Spleen (tissue), 11 donors: Measurements from ENCODE around the gene EXOSC9. TPM values are rescaled to one million over a fixed set of nuclear protein-coding genes. Genes with fewer than 3 reads are reported as not detected.

Experiments
- DNase-seq: peaks from one replicate; pipeline ENCODE4 v3.0.0-alpha.2; 2020
- H3K27ac ChIP-seq, 8 donors: fragments of 200-600 bp; sonication (generic) in 7 of 8; 1 replicate in 4 of 8; 2 replicates in 4 of 8; pipeline versions ENCODE4 v1.5.0 to v1.8.0; 2016 to 2021; ENCODE audit warnings: inconsistent platforms in 4 of 8, mild to moderate bottlenecking in 4 of 8, moderate library complexity in 1 of 8
- H3K27me3 ChIP-seq, 7 donors: fragments of 200-600 bp; sonication (generic) in 6 of 7; replicated peaks in 1 of 7; 1 replicate in 4 of 7; 2 replicates in 3 of 7; pipeline versions ENCODE4 v1.5.0 to v1.8.0; 2016 to 2021; ENCODE audit warnings: inconsistent platforms in 3 of 7, mild to moderate bottlenecking in 1 of 7
- H3K36me3 ChIP-seq, 6 donors: fragments of 200-600 bp; sonication (generic) in 5 of 6; 1 replicate in 4 of 6; 2 replicates in 2 of 6; pipeline versions ENCODE4 v1.5.0 to v1.8.0; 2016 to 2021; ENCODE audit warnings: inconsistent platforms in 2 of 6
- H3K4me1 ChIP-seq, 6 donors: fragments of 200-600 bp; sonication (generic) in 5 of 6; 1 replicate in 3 of 6; 2 replicates in 3 of 6; pipeline versions ENCODE4 v1.5.0 to v1.8.0; 2016 to 2021; ENCODE audit warnings: inconsistent platforms in 3 of 6
- H3K4me3 ChIP-seq, 8 donors: fragments of 200-600 bp; sonication (generic) in 7 of 8; 1 replicate in 4 of 8; 2 replicates in 4 of 8; pipeline versions ENCODE4 v1.5.0 to v1.8.0; 2016 to 2021; ENCODE audit warnings: inconsistent platforms in 4 of 8, mild to moderate bottlenecking in 4 of 8, moderate library complexity in 2 of 8
- H3K9me3 ChIP-seq, 8 donors: fragments of 200-600 bp; sonication (generic) in 7 of 8; 1 replicate in 4 of 8; 2 replicates in 4 of 8; pipeline versions ENCODE4 v1.5.0 to v1.8.0; 2016 to 2021; ENCODE audit warnings: inconsistent platforms in 4 of 8
- CTCF ChIP-seq, 11 experiments: fragments of 200-600 bp in 7 of 11; fragments of 450-650 bp in 4 of 11; sonication (generic) in 4 of 11; IDR thresholded peaks in 8 of 11; conservative IDR thresholded peaks in 3 of 11; 1 replicate in 7 of 11; 2 replicates in 4 of 11; pipeline versions ENCODE4 v1.4.0 to v1.8.0; 2016 to 2021; ENCODE audit warnings: antibody characterized with exemption in 11 of 11, inconsistent platforms in 4 of 11, mild to moderate bottlenecking in 1 of 11
- POLR2A ChIP-seq, 3 donors: fragments of 450-650 bp; IDR thresholded peaks; one replicate each; pipeline ENCODE4 v1.5.1; 2017; ENCODE audit warnings: antibody characterized with exemption in 3 of 3, mild to moderate bottlenecking in 1 of 3
- POLR2AphosphoS5 ChIP-seq, 3 donors: sonication (generic); formaldehyde crosslinking; IDR thresholded peaks; one replicate each; pipeline ENCODE4 v1.5.1; 2017; ENCODE audit warnings: antibody characterized with exemption in 3 of 3
- WGBS, 5 donors: extraction: QIAGEN DNeasy Blood & Tissue Kit in 3 of 5; methylation state at CpG; one replicate each; pipeline versions ENCODE4 v1.1.5 to v1.1.7; 2013 to 2018; 5-methylcytosine and 5-hydroxymethylcytosine counted together
- intact Hi-C: fragments of 100-400 bp; cut with DNase I; formaldehyde crosslinking; loops from one replicate; pipeline ENCODE4 v1.15.0; 2023; ENCODE audit warnings: low total_unique reads
- polyA plus RNA-seq, 3 donors: library from polyadenylated mRNA; stranded (reverse); fragments of 200-250 nt; gene quantifications; one replicate each; pipeline ENCODE4 v1.2.1, GENCODE V29; 2013
- total RNA-seq, 7 donors: library from RNA; depleted of rRNA in 3 of 7; stranded (reverse); fragments of >200 nt in 3 of 7; fragmentation: NEBNext Ultra II Directional in 4 of 7; extraction: Animal tissue kit (Norgen Biotek cat#: 25700) in 4 of 7; gene quantifications; one replicate each; pipeline versions ENCODE4 v1.1.0 to v1.2.1, GENCODE V29; 2016 to 2021
- donor health status: healthy with polysubstance abuse.
- donor health status: DM: no; HTN: no; CAD: no; lungs with moderate emphysema.
- donor health status: DM: no; HTN: no; CAD: no.
- donor health status: Bipolar disorder and iron deficiency.
- donor health status: healthy.
- donor health status: DM: no; HTN: no; CAD: no.
- donor health status: DM: yes; HTN: yes; CAD: no.

EXOSC9 gene
- total and polyA plus RNA-seq, 10 donors = 20.6 to 41.5 (median 24.2) TPM

GRCh38 chr4:121784401-121784800 lies 16.7 kb upstream of the EXOSC9 start:
- Histone ChIP-seq H3K9me3 (peaks cover 0 to 12% (median 6%) of the 10 kb centered on the region in 8 donors), H3K27ac (peak overlapping the region in 1 of 8 donors; percentile 14), H3K36me3 (no peaks in the 10 kb centered on the region), H3K4me1 (no peaks in the 10 kb centered on the region), H3K4me3 (no peak overlapping the region), H3K27me3 (peaks cover 0 to 23% (median 0%) of the 10 kb centered on the region in 7 donors)
- DNase-seq = no peak
- 41 to 95% (median 80%) methylated on average over 1 of the region's 1 CpG for WGBS, 5 donors
- intact Hi-C loops = no loop called here
- TF ChIP-seq CTCF (IDR thresholded peaks at IDR 0.05 in 8 of 11, conservative IDR thresholded peaks at IDR 0.05 in 3 of 11) (no peak), POLR2AphosphoS5 (IDR thresholded peaks at IDR 0.05) (no peak), POLR2A (IDR thresholded peaks at IDR 0.05) (no peak)

- no peak for TF ChIP-seq POLR2A (IDR thresholded peaks at IDR 0.05)
- no peak for TF ChIP-seq POLR2AphosphoS5 (IDR thresholded peaks at IDR 0.05)
- no peak for TF ChIP-seq CTCF (IDR thresholded peaks at IDR 0.05 in 8 of 11, conservative IDR thresholded peaks at IDR 0.05 in 3 of 11)
- Histone ChIP-seq H3K27me3 (peaks cover 0 to 23% (median 0%) of the 10 kb centered on the region in 7 donors), H3K27ac (peak overlapping the region in 1 of 8 donors; percentile 17), H3K4me1 (no peaks in the 10 kb centered on the region), H3K9me3 (peaks cover 0 to 12% (median 6%) of the 10 kb centered on the region in 8 donors), H3K36me3 (no peaks in the 10 kb centered on the region), H3K4me3 (no peak overlapping the region)
- intact Hi-C loops = no loop called here
- 55 to 92% (median 67%) methylated on average over 2 of the region's 2 CpGs for WGBS, 5 donors
- DNase-seq = no peak
Observed at GRCh38 chr4:121784975-121785374, 16.1 kb upstream of the EXOSC9 start.

- WGBS, 5 donors = 76 to 84% (median 80%) methylated on average over 4 of the region's 4 CpGs
- H3K27me3 ChIP-seq = peaks cover 0 to 23% (median 0%) of the 10 kb centered on the region in 7 donors
- intact Hi-C loops = no loop called here
- peaks cover 0 to 12% (median 6%) of the 10 kb centered on the region in 8 donors for H3K9me3 ChIP-seq
- no peak overlapping the region for H3K4me3 ChIP-seq
- H3K4me1 ChIP-seq = no peaks in the 10 kb centered on the region
- no peak for DNase-seq
- H3K27ac ChIP-seq = peak overlapping the region in 1 of 8 donors; percentile 17
- no peaks in the 10 kb centered on the region for H3K36me3 ChIP-seq
- TF ChIP-seq CTCF (IDR thresholded peaks at IDR 0.05 in 8 of 11, conservative IDR thresholded peaks at IDR 0.05 in 3 of 11) (no peak), POLR2AphosphoS5 (IDR thresholded peaks at IDR 0.05) (no peak), POLR2A (IDR thresholded peaks at IDR 0.05) (no peak)
Observed at GRCh38 chr4:121785479-121785878, 15.6 kb upstream of the EXOSC9 start.

- Histone ChIP-seq H3K4me1 (no peaks in the 10 kb centered on the region), H3K27ac (no peak overlapping the region), H3K4me3 (no peak overlapping the region), H3K36me3 (no peaks in the 10 kb centered on the region), H3K9me3 (peaks cover 0 to 12% (median 6%) of the 10 kb centered on the region in 8 donors), H3K27me3 (peaks cover 0 to 27% (median 0%) of the 10 kb centered on the region in 7 donors)
- no peak for DNase-seq
- TF ChIP-seq POLR2AphosphoS5 (IDR thresholded peaks at IDR 0.05) = no peak
- no peak for TF ChIP-seq CTCF (IDR thresholded peaks at IDR 0.05 in 8 of 11, conservative IDR thresholded peaks at IDR 0.05 in 3 of 11)
- TF ChIP-seq POLR2A (IDR thresholded peaks at IDR 0.05) = no peak
- intact Hi-C loops = no loop called here
- WGBS, 5 donors = 68 to 86% (median 85%) methylated on average over 2 of the region's 2 CpGs
Observed at GRCh38 chr4:121786221-121786620, 14.9 kb upstream of the EXOSC9 start.
